ENCODE data around the gene SFPQ.

SFPQ gene

DNA sequence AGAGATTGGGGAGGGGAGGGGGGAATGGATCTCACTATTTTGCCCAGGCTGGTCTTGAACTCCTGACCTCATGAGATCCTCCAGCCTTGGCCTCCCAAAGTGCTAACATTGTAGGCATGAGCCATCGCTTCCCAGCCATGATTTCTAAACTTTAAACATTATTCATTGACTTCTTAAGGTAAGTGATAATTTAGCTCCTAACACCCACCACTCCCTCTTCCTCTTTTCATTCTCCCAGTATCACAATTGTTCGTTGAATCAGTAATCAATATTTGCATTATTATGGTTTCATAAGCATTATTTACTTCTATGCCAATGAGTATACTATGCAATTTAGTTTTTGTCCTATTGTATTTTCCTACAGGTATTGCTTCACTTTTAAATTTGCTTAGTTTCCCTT lies 33.6 kb upstream of the SFPQ start:
- TF ChIP-seq CREB1 (IDR thresholded peaks at IDR 0.05; ENCODE audit: low read depth) (no peak), ZBTB7A (IDR thresholded peaks at IDR 0.05; ENCODE audit: low read depth) (no peak), RAD21 (IDR thresholded peaks at IDR 0.05; ENCODE audit: low read depth) (no peak), TEAD4 (IDR thresholded peaks at IDR 0.05) (no peak), TCF12 (IDR thresholded peaks at IDR 0.05; ENCODE audit: low read depth) (no peak), EP300 (IDR thresholded peaks at IDR 0.05; ENCODE audit: borderline replicate concordance) (no peak), TAF1 (IDR thresholded peaks at IDR 0.05; ENCODE audit: low read depth) (no peak), NFIC (IDR thresholded peaks at IDR 0.05) (no peak), CEBPB (IDR thresholded peaks at IDR 0.05) (no peak), YY1 (IDR thresholded peaks at IDR 0.05; ENCODE audit: low read depth) (no peak), FOXM1 (IDR thresholded peaks at IDR 0.05; ENCODE audit: borderline replicate concordance, low read depth) (no peak), EGR1 (IDR thresholded peaks at IDR 0.05) (no peak)
- TF ChIP-seq, protein P1, sequence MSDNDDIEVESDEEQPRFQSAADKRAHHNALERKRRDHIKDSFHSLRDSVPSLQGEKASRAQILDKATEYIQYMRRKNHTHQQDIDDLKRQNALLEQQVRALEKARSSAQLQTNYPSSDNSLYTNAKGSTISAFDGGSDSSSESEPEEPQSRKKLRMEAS (IDR thresholded peaks at IDR 0.05), result no peak
- TF ChIP-seq, protein P2, sequence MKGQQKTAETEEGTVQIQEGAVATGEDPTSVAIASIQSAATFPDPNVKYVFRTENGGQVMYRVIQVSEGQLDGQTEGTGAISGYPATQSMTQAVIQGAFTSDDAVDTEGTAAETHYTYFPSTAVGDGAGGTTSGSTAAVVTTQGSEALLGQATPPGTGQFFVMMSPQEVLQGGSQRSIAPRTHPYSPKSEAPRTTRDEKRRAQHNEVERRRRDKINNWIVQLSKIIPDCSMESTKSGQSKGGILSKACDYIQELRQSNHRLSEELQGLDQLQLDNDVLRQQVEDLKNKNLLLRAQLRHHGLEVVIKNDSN (IDR thresholded peaks at IDR 0.05), result no peak
- TF ChIP-seq, protein P3, sequence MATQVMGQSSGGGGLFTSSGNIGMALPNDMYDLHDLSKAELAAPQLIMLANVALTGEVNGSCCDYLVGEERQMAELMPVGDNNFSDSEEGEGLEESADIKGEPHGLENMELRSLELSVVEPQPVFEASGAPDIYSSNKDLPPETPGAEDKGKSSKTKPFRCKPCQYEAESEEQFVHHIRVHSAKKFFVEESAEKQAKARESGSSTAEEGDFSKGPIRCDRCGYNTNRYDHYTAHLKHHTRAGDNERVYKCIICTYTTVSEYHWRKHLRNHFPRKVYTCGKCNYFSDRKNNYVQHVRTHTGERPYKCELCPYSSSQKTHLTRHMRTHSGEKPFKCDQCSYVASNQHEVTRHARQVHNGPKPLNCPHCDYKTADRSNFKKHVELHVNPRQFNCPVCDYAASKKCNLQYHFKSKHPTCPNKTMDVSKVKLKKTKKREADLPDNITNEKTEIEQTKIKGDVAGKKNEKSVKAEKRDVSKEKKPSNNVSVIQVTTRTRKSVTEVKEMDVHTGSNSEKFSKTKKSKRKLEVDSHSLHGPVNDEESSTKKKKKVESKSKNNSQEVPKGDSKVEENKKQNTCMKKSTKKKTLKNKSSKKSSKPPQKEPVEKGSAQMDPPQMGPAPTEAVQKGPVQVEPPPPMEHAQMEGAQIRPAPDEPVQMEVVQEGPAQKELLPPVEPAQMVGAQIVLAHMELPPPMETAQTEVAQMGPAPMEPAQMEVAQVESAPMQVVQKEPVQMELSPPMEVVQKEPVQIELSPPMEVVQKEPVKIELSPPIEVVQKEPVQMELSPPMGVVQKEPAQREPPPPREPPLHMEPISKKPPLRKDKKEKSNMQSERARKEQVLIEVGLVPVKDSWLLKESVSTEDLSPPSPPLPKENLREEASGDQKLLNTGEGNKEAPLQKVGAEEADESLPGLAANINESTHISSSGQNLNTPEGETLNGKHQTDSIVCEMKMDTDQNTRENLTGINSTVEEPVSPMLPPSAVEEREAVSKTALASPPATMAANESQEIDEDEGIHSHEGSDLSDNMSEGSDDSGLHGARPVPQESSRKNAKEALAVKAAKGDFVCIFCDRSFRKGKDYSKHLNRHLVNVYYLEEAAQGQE (IDR thresholded peaks at IDR 0.05; ENCODE audit: low read depth), result no peak

DNA sequence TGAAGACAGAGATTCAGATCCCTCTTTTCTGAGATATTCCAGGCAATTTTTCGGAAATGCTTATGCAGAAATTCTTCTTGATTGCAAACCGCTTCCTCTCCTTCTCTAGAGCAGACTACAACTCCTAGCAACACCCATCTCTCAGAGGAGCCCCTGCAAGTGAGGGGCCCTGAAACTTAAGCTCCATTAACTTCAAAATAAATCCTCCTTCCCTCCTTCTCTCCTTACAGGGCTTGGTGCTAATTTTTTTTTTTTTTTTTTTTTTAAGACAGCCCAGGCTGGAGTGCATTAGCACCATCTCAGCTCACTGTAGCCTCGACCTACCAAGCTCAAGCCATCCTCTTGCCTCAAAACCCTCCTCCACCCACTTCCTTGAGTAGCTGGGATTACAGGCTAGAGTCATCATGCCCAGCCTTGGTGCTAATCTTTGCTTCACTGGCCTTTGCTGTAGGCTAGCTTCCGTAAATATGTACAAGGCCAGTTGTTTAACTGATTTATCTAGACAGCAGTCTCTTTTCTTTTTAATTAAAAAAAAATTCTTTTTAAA lies 30.2 kb upstream of the SFPQ start:
- no peak for TF ChIP-seq TAF1 (IDR thresholded peaks at IDR 0.05; ENCODE audit: low read depth)
- no peak for TF ChIP-seq FOXM1 (IDR thresholded peaks at IDR 0.05; ENCODE audit: borderline replicate concordance, low read depth)
- TF ChIP-seq ZBTB7A (IDR thresholded peaks at IDR 0.05; ENCODE audit: low read depth), result no peak
- TF ChIP-seq TCF12 (IDR thresholded peaks at IDR 0.05; ENCODE audit: low read depth), result no peak
- TF ChIP-seq, protein P3 (IDR thresholded peaks at IDR 0.05; ENCODE audit: low read depth), result no peak
- TF ChIP-seq TEAD4 (IDR thresholded peaks at IDR 0.05), result no peak
- TF ChIP-seq CREB1 (IDR thresholded peaks at IDR 0.05; ENCODE audit: low read depth), result no peak
- no peak for TF ChIP-seq NFIC (IDR thresholded peaks at IDR 0.05)
- TF ChIP-seq, protein P1 (IDR thresholded peaks at IDR 0.05), result no peak
- no peak for TF ChIP-seq YY1 (IDR thresholded peaks at IDR 0.05; ENCODE audit: low read depth)
- TF ChIP-seq EP300 (IDR thresholded peaks at IDR 0.05; ENCODE audit: borderline replicate concordance), result no peak
- TF ChIP-seq RAD21 (IDR thresholded peaks at IDR 0.05; ENCODE audit: low read depth), result no peak
- TF ChIP-seq, protein P2 (IDR thresholded peaks at IDR 0.05), result no peak
- no peak for TF ChIP-seq CEBPB (IDR thresholded peaks at IDR 0.05)
- no peak for TF ChIP-seq EGR1 (IDR thresholded peaks at IDR 0.05)

DNA sequence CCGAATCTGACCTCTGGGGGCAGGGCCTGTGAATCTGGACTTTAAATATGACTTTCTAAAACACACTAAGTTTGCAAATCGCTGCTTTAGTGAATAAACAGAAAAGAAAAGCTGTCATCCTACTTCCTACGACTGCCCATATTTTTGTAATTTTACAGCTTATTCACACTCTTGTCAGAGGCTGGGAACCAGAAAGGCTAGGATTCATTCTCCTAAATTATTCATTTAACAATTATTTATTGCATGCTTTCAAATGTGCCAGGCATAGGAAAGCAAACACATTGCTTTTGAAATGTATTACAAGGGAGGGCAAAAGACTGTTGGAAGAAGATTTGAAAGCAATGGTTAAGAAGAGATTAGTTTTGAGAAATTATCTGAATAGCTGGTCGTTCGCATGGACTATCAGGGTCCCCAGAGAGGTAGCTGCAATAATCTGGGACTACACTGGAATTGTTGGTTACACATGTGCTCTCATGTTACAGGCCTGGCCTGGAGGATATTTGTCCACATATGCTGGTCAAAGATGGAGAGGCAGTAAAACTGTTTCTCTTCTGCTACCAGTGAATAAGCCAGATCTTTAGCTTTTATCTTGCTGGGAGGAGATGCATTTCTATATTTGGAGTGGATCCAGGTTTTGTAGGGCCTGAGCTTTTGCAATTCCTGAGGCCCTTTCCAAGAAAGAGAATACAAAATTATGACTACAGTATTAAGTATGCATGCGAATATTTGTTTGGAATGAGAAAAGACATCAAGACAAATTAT lies 29.6 kb upstream of the SFPQ start:
- TF ChIP-seq RAD21 (IDR thresholded peaks at IDR 0.05; ENCODE audit: low read depth) (no peak), NFIC (IDR thresholded peaks at IDR 0.05) (no peak), YY1 (IDR thresholded peaks at IDR 0.05; ENCODE audit: low read depth) (no peak), EP300 (IDR thresholded peaks at IDR 0.05; ENCODE audit: borderline replicate concordance) (no peak), CREB1 (IDR thresholded peaks at IDR 0.05; ENCODE audit: low read depth) (no peak), EGR1 (IDR thresholded peaks at IDR 0.05) (no peak), TEAD4 (IDR thresholded peaks at IDR 0.05) (no peak), TCF12 (IDR thresholded peaks at IDR 0.05; ENCODE audit: low read depth) (no peak), CEBPB (IDR thresholded peaks at IDR 0.05) (no peak), TAF1 (IDR thresholded peaks at IDR 0.05; ENCODE audit: low read depth) (no peak), FOXM1 (IDR thresholded peaks at IDR 0.05; ENCODE audit: borderline replicate concordance, low read depth) (no peak), ZBTB7A (IDR thresholded peaks at IDR 0.05; ENCODE audit: low read depth) (no peak)
- TF ChIP-seq, protein P1 (IDR thresholded peaks at IDR 0.05), result no peak
- TF ChIP-seq, protein P3 (IDR thresholded peaks at IDR 0.05; ENCODE audit: low read depth), result no peak
- TF ChIP-seq, protein P2 (IDR thresholded peaks at IDR 0.05), result no peak

Measured in Ishikawa (cell line).